ENCODE measurements around the gene CCDC71L.
A peak's percentile ranks its signal among the peaks of the same experiment; 100 is the strongest.
"Not testable (repeated sequence)": the region's sequence is repeated elsewhere in the genome, so short reads cannot be mapped to it uniquely, and the experiment has no call there.

Gene CCDC71L

GRCh38 chr7:106660862-106661720 is at the start of gene CCDC71L:
CCDC71L (minus strand) TSS chr7:106661158; CDS start chr7:106660896, 262 bp downstream.
- H3K4me1 ChIP-seq (ENCODE audit: control insufficient read depth, insufficient read depth, low read length, unreplicated experiment) = peaks cover 22% of the 10 kb centered on the region

GRCh38 chr7:106709604-106710003 is 48.6 kb upstream of the CCDC71L start:
- H3K36me3 ChIP-seq (ENCODE audit: insufficient read depth, low read length); H3K4me1 ChIP-seq (ENCODE audit: control insufficient read depth, insufficient read depth, low read length, unreplicated experiment); H3K79me2 ChIP-seq (ENCODE audit: control insufficient read depth, insufficient read depth, low read length, unreplicated experiment); H3K27me3 ChIP-seq (ENCODE audit: insufficient read depth, low read length); H2AFZ ChIP-seq (ENCODE audit: low read length, unreplicated experiment); H3K4me3 ChIP-seq (ENCODE audit: low read depth, low read length); H3K27ac ChIP-seq (ENCODE audit: low read depth, low read length): not testable (repeated sequence)

More at GRCh38 chr7:106660862-106661720, at the start of gene CCDC71L:
- Histone ChIP-seq H3K36me3 (ENCODE audit: insufficient read depth, low read length) (no peaks in the 10 kb centered on the region), H3K27ac (ENCODE audit: low read depth, low read length) (peak within 1 kb of the TSS; percentile 66), H3K4me3 (ENCODE audit: low read depth, low read length) (peak within 1 kb of the TSS; percentile 93), H2AFZ (ENCODE audit: low read length, unreplicated experiment) (peak within 1 kb of the TSS; percentile 74), H3K79me2 (ENCODE audit: control insufficient read depth, insufficient read depth, low read length, unreplicated experiment) (peaks cover 30% of the 10 kb centered on the region), H3K27me3 (ENCODE audit: insufficient read depth, low read length) (no peaks in the 10 kb centered on the region)

- Histone ChIP-seq H3K27me3 (ENCODE audit: insufficient read depth, low read length) (no peaks in the 10 kb centered on the region), H3K79me2 (ENCODE audit: control insufficient read depth, insufficient read depth, low read length, unreplicated experiment) (no peaks in the 10 kb centered on the region), H3K36me3 (ENCODE audit: insufficient read depth, low read length) (no peaks in the 10 kb centered on the region), H3K27ac (ENCODE audit: low read depth, low read length) (no peak overlapping the region), H3K4me1 (ENCODE audit: control insufficient read depth, insufficient read depth, low read length, unreplicated experiment) (no peaks in the 10 kb centered on the region), H2AFZ (ENCODE audit: low read length, unreplicated experiment) (no peak overlapping the region), H3K4me3 (ENCODE audit: low read depth, low read length) (no peak overlapping the region)
Measured at GRCh38 chr7:106704000-106704840, 43.3 kb upstream of the CCDC71L start.

GRCh38 chr7:106693677-106694353 is 32.9 kb upstream of the CCDC71L start:
- H3K79me2 ChIP-seq (ENCODE audit: control insufficient read depth, insufficient read depth, low read length, unreplicated experiment) = no peaks in the 10 kb centered on the region
- no peak overlapping the region for H3K27ac ChIP-seq (ENCODE audit: low read depth, low read length)
- no peaks in the 10 kb centered on the region for H3K36me3 ChIP-seq (ENCODE audit: insufficient read depth, low read length)
- no peaks in the 10 kb centered on the region for H3K4me1 ChIP-seq (ENCODE audit: control insufficient read depth, insufficient read depth, low read length, unreplicated experiment)
- H2AFZ ChIP-seq (ENCODE audit: low read length, unreplicated experiment) = no peak overlapping the region
- no peaks in the 10 kb centered on the region for H3K27me3 ChIP-seq (ENCODE audit: insufficient read depth, low read length)
- H3K4me3 ChIP-seq (ENCODE audit: low read depth, low read length) = no peak overlapping the region

GRCh38 chr7:106692450-106693051 is 31.6 kb upstream of the CCDC71L start:
- no peaks in the 10 kb centered on the region for H3K4me1 ChIP-seq (ENCODE audit: control insufficient read depth, insufficient read depth, low read length, unreplicated experiment)

GRCh38 chr7:106688161-106688560 is 27.2 kb upstream of the CCDC71L start:
- not testable (repeated sequence) for H3K4me3 ChIP-seq (ENCODE audit: low read depth, low read length); H2AFZ ChIP-seq (ENCODE audit: low read length, unreplicated experiment); H3K27me3 ChIP-seq (ENCODE audit: insufficient read depth, low read length); H3K79me2 ChIP-seq (ENCODE audit: control insufficient read depth, insufficient read depth, low read length, unreplicated experiment); H3K4me1 ChIP-seq (ENCODE audit: control insufficient read depth, insufficient read depth, low read length, unreplicated experiment); H3K36me3 ChIP-seq (ENCODE audit: insufficient read depth, low read length); H3K27ac ChIP-seq (ENCODE audit: low read depth, low read length)

More at GRCh38 chr7:106692450-106693051, 31.6 kb upstream of the CCDC71L start:
- Histone ChIP-seq H3K27me3 (ENCODE audit: insufficient read depth, low read length) (no peaks in the 10 kb centered on the region), H2AFZ (ENCODE audit: low read length, unreplicated experiment) (no peak overlapping the region), H3K36me3 (ENCODE audit: insufficient read depth, low read length) (no peaks in the 10 kb centered on the region), H3K27ac (ENCODE audit: low read depth, low read length) (no peak overlapping the region), H3K79me2 (ENCODE audit: control insufficient read depth, insufficient read depth, low read length, unreplicated experiment) (no peaks in the 10 kb centered on the region), H3K4me3 (ENCODE audit: low read depth, low read length) (no peak overlapping the region)

GRCh38 chr7:106683941-106684340 is 23.0 kb upstream of the CCDC71L start:
- Histone ChIP-seq H2AFZ (ENCODE audit: low read length, unreplicated experiment) (no peak overlapping the region), H3K27me3 (ENCODE audit: insufficient read depth, low read length) (no peaks in the 10 kb centered on the region), H3K4me3 (ENCODE audit: low read depth, low read length) (no peak overlapping the region), H3K4me1 (ENCODE audit: control insufficient read depth, insufficient read depth, low read length, unreplicated experiment) (peaks cover 28% of the 10 kb centered on the region), H3K79me2 (ENCODE audit: control insufficient read depth, insufficient read depth, low read length, unreplicated experiment) (no peaks in the 10 kb centered on the region), H3K36me3 (ENCODE audit: insufficient read depth, low read length) (no peaks in the 10 kb centered on the region), H3K27ac (ENCODE audit: low read depth, low read length) (no peak overlapping the region)

GRCh38 chr7:106681815-106682495 is 21.0 kb upstream of the CCDC71L start:
- no peak overlapping the region for H3K27ac ChIP-seq (ENCODE audit: low read depth, low read length)
- no peak overlapping the region for H2AFZ ChIP-seq (ENCODE audit: low read length, unreplicated experiment)
- no peaks in the 10 kb centered on the region for H3K27me3 ChIP-seq (ENCODE audit: insufficient read depth, low read length)
- H3K36me3 ChIP-seq (ENCODE audit: insufficient read depth, low read length) = no peaks in the 10 kb centered on the region
- no peaks in the 10 kb centered on the region for H3K79me2 ChIP-seq (ENCODE audit: control insufficient read depth, insufficient read depth, low read length, unreplicated experiment)
- no peak overlapping the region for H3K4me3 ChIP-seq (ENCODE audit: low read depth, low read length)
- H3K4me1 ChIP-seq (ENCODE audit: control insufficient read depth, insufficient read depth, low read length, unreplicated experiment) = peaks cover 28% of the 10 kb centered on the region

- Histone ChIP-seq H2AFZ (ENCODE audit: low read length, unreplicated experiment) (no peak overlapping the region), H3K36me3 (ENCODE audit: insufficient read depth, low read length) (no peaks in the 10 kb centered on the region), H3K27ac (ENCODE audit: low read depth, low read length) (peak overlapping the region; percentile 22), H3K79me2 (ENCODE audit: control insufficient read depth, insufficient read depth, low read length, unreplicated experiment) (no peaks in the 10 kb centered on the region), H3K4me1 (ENCODE audit: control insufficient read depth, insufficient read depth, low read length, unreplicated experiment) (peaks cover 28% of the 10 kb centered on the region), H3K27me3 (ENCODE audit: insufficient read depth, low read length) (no peaks in the 10 kb centered on the region), H3K4me3 (ENCODE audit: low read depth, low read length) (no peak overlapping the region)
Measured at GRCh38 chr7:106679153-106679931, 18.4 kb upstream of the CCDC71L start.
